ENCODE measurements around the gene U2AF1L4. TPM values are rescaled to one million over a fixed set of nuclear protein-coding genes. Genes with fewer than 3 reads are reported as not detected.

Gene U2AF1L4
- total RNA-seq, 4 donors from 2014 or later = 18.8 to 45.5 (median 21.9) TPM

GRCh38 chr19:35788205-35788960 lies 43.2 kb upstream of the U2AF1L4 start:
- DNase-seq (ENCODE audit: low spot score in 2 of 2) = no peak
- Histone ChIP-seq H3K4me3 (no peak overlapping the region), H3K27me3 (no peaks in the 10 kb centered on the region), H3K9me3 (no peaks in the 10 kb centered on the region), H3K36me3 (peaks cover 22% of the 10 kb centered on the region), H3K27ac (no peak overlapping the region), H3K4me1 (peaks cover under 1% of the 10 kb centered on the region)
- WGBS = 85% methylated on average over 8 of the region's 12 CpGs
- TF ChIP-seq POLR2A (IDR thresholded peaks at IDR 0.05) (no peak), CTCF (IDR thresholded peaks at IDR 0.05) (no peak), EP300 (IDR thresholded peaks at IDR 0.05) (no peak), POLR2AphosphoS5 (IDR thresholded peaks at IDR 0.05) (no peak)

GRCh38 chr19:35787227-35787799 lies 42.1 kb upstream of the U2AF1L4 start:
- Histone ChIP-seq H3K36me3 (peaks cover 27% of the 10 kb centered on the region), H3K4me1 (no peaks in the 10 kb centered on the region), H3K9me3 (no peaks in the 10 kb centered on the region), H3K4me3 (no peak overlapping the region), H3K27ac (no peak overlapping the region), H3K27me3 (no peaks in the 10 kb centered on the region)
- no peak for TF ChIP-seq EP300 (IDR thresholded peaks at IDR 0.05)
- TF ChIP-seq POLR2AphosphoS5 (IDR thresholded peaks at IDR 0.05) = no peak
- TF ChIP-seq POLR2A (IDR thresholded peaks at IDR 0.05) = no peak
- no peak for TF ChIP-seq CTCF (IDR thresholded peaks at IDR 0.05)
- WGBS = 100% methylated on average over 3 of the region's 15 CpGs
- no peak for DNase-seq (ENCODE audit: low spot score in 2 of 2)

- WGBS = 88% methylated on average over 13 of the region's 31 CpGs
- TF ChIP-seq POLR2AphosphoS5 (IDR thresholded peaks at IDR 0.05) = no peak
- no peak for TF ChIP-seq POLR2A (IDR thresholded peaks at IDR 0.05)
- no peak for TF ChIP-seq EP300 (IDR thresholded peaks at IDR 0.05)
- TF ChIP-seq CTCF (IDR thresholded peaks at IDR 0.05) = no peak
- H3K9me3 ChIP-seq = no peaks in the 10 kb centered on the region
- no peaks in the 10 kb centered on the region for H3K4me1 ChIP-seq
- DNase-seq (ENCODE audit: low spot score in 2 of 2) = no peak
- H3K27me3 ChIP-seq = no peaks in the 10 kb centered on the region
- H3K4me3 ChIP-seq = no peak overlapping the region
- H3K36me3 ChIP-seq = peaks cover 35% of the 10 kb centered on the region
- no peak overlapping the region for H3K27ac ChIP-seq
Measured at GRCh38 chr19:35786299-35787160, 41.3 kb upstream of the U2AF1L4 start.

- Histone ChIP-seq H3K27ac (no peak overlapping the region), H3K9me3 (no peaks in the 10 kb centered on the region), H3K36me3 (peaks cover 47% of the 10 kb centered on the region), H3K27me3 (no peaks in the 10 kb centered on the region), H3K4me1 (no peaks in the 10 kb centered on the region), H3K4me3 (no peak overlapping the region)
- no peak for DNase-seq (ENCODE audit: low spot score in 2 of 2)
- 100% methylated on average over 3 of the region's 10 CpGs for WGBS
- TF ChIP-seq CTCF (IDR thresholded peaks at IDR 0.05) = no peak
- no peak for TF ChIP-seq EP300 (IDR thresholded peaks at IDR 0.05)
- TF ChIP-seq POLR2AphosphoS5 (IDR thresholded peaks at IDR 0.05) = no peak
- no peak for TF ChIP-seq POLR2A (IDR thresholded peaks at IDR 0.05)
Measured at GRCh38 chr19:35785339-35785627, 40.1 kb upstream of the U2AF1L4 start.
